ENCODE data around the gene CUX1. TPM values are rescaled to one million over a fixed set of nuclear protein-coding genes. Genes with fewer than 3 reads are reported as not detected.

The CUX1 gene
- total and polyA plus RNA-seq, 2 donors (not counting 1 experiment from before 2014, with no cell fraction given), result 22.7 to 38.1 TPM

DNA sequence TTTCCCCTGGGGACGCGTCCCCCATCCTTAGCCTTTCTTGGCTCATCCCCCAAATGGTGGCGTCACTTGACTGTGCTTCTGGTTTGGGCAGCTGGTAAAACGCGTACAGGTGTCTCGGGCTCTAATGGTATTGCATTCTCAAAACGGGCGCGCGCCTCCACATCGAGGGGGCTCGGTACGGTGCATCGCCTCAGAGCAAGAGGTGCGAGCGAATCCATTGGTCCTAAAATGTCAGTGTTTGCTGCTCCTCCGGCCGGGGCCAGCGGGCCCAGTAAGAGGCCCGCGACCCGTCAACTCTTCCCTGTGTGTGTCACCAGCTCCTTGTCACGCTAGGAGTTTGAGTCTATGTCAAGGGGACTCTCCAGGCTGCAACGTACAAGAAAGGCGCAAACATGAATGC, 378.6 kb downstream of the CUX1 start:
- H4K20me1 ChIP-seq (ENCODE audit: control insufficient read depth, extremely low read depth, insufficient read depth, low read length), result no peaks in the 10 kb centered on the region
- TF ChIP-seq EZH2 (IDR thresholded peaks at IDR 0.05; ENCODE audit: low read length, missing control alignments) (no peak), CTCF (conservative IDR thresholded peaks at IDR 0.05 in 1 of 2, IDR thresholded peaks at IDR 0.05 in 1 of 2; ENCODE audit: low read depth in 1 of 2, low read length in 2 of 2) (no peak)
- no peak overlapping the region for H3K27ac ChIP-seq (ENCODE audit: insufficient read depth, low read length)
- H3K27me3 ChIP-seq (ENCODE audit: control insufficient read depth, insufficient read depth, low read length), result no peaks in the 10 kb centered on the region
- no peak overlapping the region for H3K4me2 ChIP-seq (ENCODE audit: extremely low read depth, insufficient read depth, low read length)
- no peak overlapping the region for H3K4me3 ChIP-seq (replicated peaks in 1 of 4; ENCODE audit: control extremely low read depth in 1 of 4, insufficient read depth in 1 of 4, low read depth in 3 of 4, low read length in 4 of 4)
- no peaks in the 10 kb centered on the region for H3K4me1 ChIP-seq (ENCODE audit: control insufficient read depth, extremely low read depth, insufficient read depth, low read length)
- no peak overlapping the region for H3K9ac ChIP-seq (ENCODE audit: insufficient read depth, low read length)
- H3K9me3 ChIP-seq (ENCODE audit: control insufficient read depth, insufficient read depth, low read depth, low read length), result no peaks in the 10 kb centered on the region
- peaks cover 1% of the 10 kb centered on the region for H3K36me3 ChIP-seq (ENCODE audit: control insufficient read depth, insufficient read depth, low read length)
- H3K79me2 ChIP-seq (ENCODE audit: control insufficient read depth, insufficient read depth, low read length), result no peaks in the 10 kb centered on the region
- no peak overlapping the region for H2AFZ ChIP-seq (ENCODE audit: low read length)
- no peak for DNase-seq (ENCODE audit: low read depth in 2 of 2)

GRCh38 chr7:102197161-102197560, 379.7 kb downstream of the CUX1 start:
- no peak for DNase-seq (ENCODE audit: low read depth in 2 of 2)
- H3K4me1 ChIP-seq (ENCODE audit: control insufficient read depth, extremely low read depth, insufficient read depth, low read length), result no peaks in the 10 kb centered on the region
- no peak overlapping the region for H3K4me2 ChIP-seq (ENCODE audit: extremely low read depth, insufficient read depth, low read length)
- H3K9ac ChIP-seq (ENCODE audit: insufficient read depth, low read length), result no peak overlapping the region
- no peaks in the 10 kb centered on the region for H3K9me3 ChIP-seq (ENCODE audit: control insufficient read depth, insufficient read depth, low read depth, low read length)
- no peak overlapping the region for H2AFZ ChIP-seq (ENCODE audit: low read length)
- H3K79me2 ChIP-seq (ENCODE audit: control insufficient read depth, insufficient read depth, low read length), result no peaks in the 10 kb centered on the region
- H3K27ac ChIP-seq (ENCODE audit: insufficient read depth, low read length), result no peak overlapping the region
- no peaks in the 10 kb centered on the region for H3K27me3 ChIP-seq (ENCODE audit: control insufficient read depth, insufficient read depth, low read length)
- H4K20me1 ChIP-seq (ENCODE audit: control insufficient read depth, extremely low read depth, insufficient read depth, low read length), result no peaks in the 10 kb centered on the region
- H3K4me3 ChIP-seq (replicated peaks in 1 of 4; ENCODE audit: control extremely low read depth in 1 of 4, insufficient read depth in 1 of 4, low read depth in 3 of 4, low read length in 4 of 4), result no peak overlapping the region
- H3K36me3 ChIP-seq (ENCODE audit: control insufficient read depth, insufficient read depth, low read length), result peaks cover 5% of the 10 kb centered on the region
- no peak for TF ChIP-seq CTCF (conservative IDR thresholded peaks at IDR 0.05 in 1 of 2, IDR thresholded peaks at IDR 0.05 in 1 of 2; ENCODE audit: low read depth in 1 of 2, low read length in 2 of 2)
- no peak for TF ChIP-seq EZH2 (IDR thresholded peaks at IDR 0.05; ENCODE audit: low read length, missing control alignments)

DNA sequence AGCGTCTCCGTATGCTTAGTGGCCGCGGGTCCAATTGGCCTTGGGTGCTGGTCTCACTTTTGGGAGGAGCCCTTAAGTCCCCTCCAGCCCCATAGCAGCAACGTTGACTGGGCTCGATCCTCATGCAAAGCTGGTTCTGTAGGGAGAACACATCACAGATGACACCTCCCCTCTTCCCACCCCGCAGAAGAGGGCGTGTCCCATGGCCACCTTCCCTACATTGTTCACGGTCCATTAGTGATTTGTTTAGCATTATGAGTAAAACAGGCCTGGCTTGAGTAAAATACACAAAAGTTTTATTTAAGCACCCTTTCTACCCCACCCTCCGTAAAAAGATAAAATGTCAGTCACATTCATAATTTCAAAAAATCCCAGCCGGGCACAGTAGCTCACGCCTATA, 380.2 kb downstream of the CUX1 start:
- H3K9me3 ChIP-seq (ENCODE audit: control insufficient read depth, insufficient read depth, low read depth, low read length), result no peaks in the 10 kb centered on the region
- no peak for DNase-seq (ENCODE audit: low read depth in 2 of 2)
- H3K9ac ChIP-seq (ENCODE audit: insufficient read depth, low read length), result no peak overlapping the region
- H3K36me3 ChIP-seq (ENCODE audit: control insufficient read depth, insufficient read depth, low read length), result peaks cover 6% of the 10 kb centered on the region
- H4K20me1 ChIP-seq (ENCODE audit: control insufficient read depth, extremely low read depth, insufficient read depth, low read length), result no peaks in the 10 kb centered on the region
- no peak overlapping the region for H2AFZ ChIP-seq (ENCODE audit: low read length)
- no peaks in the 10 kb centered on the region for H3K79me2 ChIP-seq (ENCODE audit: control insufficient read depth, insufficient read depth, low read length)
- no peak overlapping the region for H3K4me2 ChIP-seq (ENCODE audit: extremely low read depth, insufficient read depth, low read length)
- no peak overlapping the region for H3K4me3 ChIP-seq (replicated peaks in 1 of 4; ENCODE audit: control extremely low read depth in 1 of 4, insufficient read depth in 1 of 4, low read depth in 3 of 4, low read length in 4 of 4)
- TF ChIP-seq CTCF (conservative IDR thresholded peaks at IDR 0.05 in 1 of 2, IDR thresholded peaks at IDR 0.05 in 1 of 2; ENCODE audit: low read depth in 1 of 2, low read length in 2 of 2) (no peak), EZH2 (IDR thresholded peaks at IDR 0.05; ENCODE audit: low read length, missing control alignments) (no peak)
- no peaks in the 10 kb centered on the region for H3K27me3 ChIP-seq (ENCODE audit: control insufficient read depth, insufficient read depth, low read length)
- H3K27ac ChIP-seq (ENCODE audit: insufficient read depth, low read length), result no peak overlapping the region
- no peaks in the 10 kb centered on the region for H3K4me1 ChIP-seq (ENCODE audit: control insufficient read depth, extremely low read depth, insufficient read depth, low read length)

Measured in fibroblast of lung (primary cell).